ENCODE results near the gene EYA4.

GRCh38 chr6:133436652-133437051 lies 195.5 kb downstream of the EYA4 start:
- TF ChIP-seq CTCF (IDR thresholded peaks at IDR 0.05; ENCODE audit: low read length) (no peak), EZH2 (IDR thresholded peaks at IDR 0.05; ENCODE audit: borderline replicate concordance, low read length) (no peak)
